Measurements from ENCODE around the gene KIF22. TPM values are rescaled to one million over a fixed set of nuclear protein-coding genes. Genes with fewer than 3 reads are reported as not detected.
"Not testable (repeated sequence)": the region's sequence is repeated elsewhere in the genome, so short reads cannot be mapped to it uniquely, and the experiment has no call there.

The KIF22 gene
- total and polyA plus RNA-seq, 7 experiments from 2014 or later: 36.9 to 141 (median 81.3) TPM

DNA sequence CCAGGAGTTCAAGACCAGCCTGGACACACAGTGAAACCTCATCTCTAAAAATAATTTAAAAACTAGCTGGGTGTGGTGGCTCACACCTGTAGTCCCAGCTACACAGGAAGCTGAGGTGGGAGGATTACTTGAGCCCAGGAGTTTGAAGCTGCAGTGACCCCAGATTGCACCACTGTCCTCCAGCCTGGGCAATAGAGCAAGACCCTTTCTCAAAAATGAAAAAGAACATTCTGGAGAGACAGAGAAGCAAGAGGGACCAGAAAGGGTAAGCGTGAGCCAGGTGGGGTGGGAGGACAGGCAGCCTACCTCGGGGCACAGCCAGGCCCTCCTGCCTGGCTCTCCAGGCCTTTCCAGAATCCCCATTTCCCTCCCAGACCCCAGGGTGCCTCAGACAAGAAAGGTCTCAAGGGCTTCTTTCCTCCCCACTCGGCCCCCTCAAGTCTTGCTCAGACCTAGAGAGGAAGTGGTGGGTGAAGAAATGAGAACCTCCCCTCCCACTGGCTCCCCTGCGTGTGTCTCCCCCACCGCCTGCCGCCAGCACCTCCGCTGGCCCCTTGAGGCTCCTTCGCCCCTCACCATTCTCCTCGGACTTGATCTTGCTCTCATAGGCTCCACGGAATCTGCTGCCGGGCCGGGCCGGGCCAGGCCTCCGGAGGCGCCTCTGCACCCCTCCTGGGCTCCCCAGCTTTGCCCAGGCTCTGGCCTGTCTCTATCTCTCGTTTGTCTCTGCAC is 45.3 kb upstream of the KIF22 start:
- peak in 4 of 9 donors; percentile 56 to 75 (median 64) for DNase-seq
- peak overlapping the region; percentile 99 for H3K27ac ChIP-seq (ENCODE audit: low read depth, low read length)
- H3K36me3 ChIP-seq (ENCODE audit: control insufficient read depth in 2 of 3, insufficient read depth in 3 of 3, low read length in 3 of 3): peaks cover 6 to 38% (median 6%) of the 10 kb centered on the region in 3 experiments

GRCh38 chr16:29745853-29746345 is 44.7 kb upstream of the KIF22 start, which contains the start of gene C16orf54:
TSS of gene C16orf54 (minus strand) at chr16:29745990. CDS start at chr16:29744951, 1,039 bp downstream.
- intact Hi-C loops (cut with micrococcal nuclease): loop anchor here (1.0 to 5.0 kb wide), 9 partner anchors 8 to 117 kb away; partner anchors contain the start of genes KIF22 (in 2 of the 2), CDIPT (in 1 of the 2) and MAZ (in 1 of the 2)
- Mint-ChIP-seq H3K27ac (peak within 1 kb of the TSS; percentile 95 to 100 (median 99)), H3K9me3 (peaks cover 0 to 7% (median 2%) of the 10 kb centered on the region in 11 donors), H3K27me3 (peaks cover 0 to 3% (median 0%) of the 10 kb centered on the region in 5 donors), H3K36me3 (peaks cover 4 to 52% (median 46%) of the 10 kb centered on the region in 5 donors), H3K4me1 (peaks cover 42 to 71% (median 62%) of the 10 kb centered on the region in 7 donors), H3K4me3 (peak within 1 kb of the TSS; percentile 96 to 100 (median 99))
- Histone ChIP-seq H3K4me1 (ENCODE audit: control insufficient read depth in 2 of 2, insufficient read depth in 2 of 2, low read length in 2 of 2) (peaks cover 45 to 50% of the 10 kb centered on the region in 2 donors), H3K27me3 (ENCODE audit: control insufficient read depth in 2 of 2, insufficient read depth in 2 of 2, low read length in 2 of 2) (no peaks in the 10 kb centered on the region), H3K9me3 (ENCODE audit: control insufficient read depth in 2 of 3, low read length in 3 of 3) (no peaks in the 10 kb centered on the region), H3K27ac (ENCODE audit: low read depth, low read length) (peak within 1 kb of the TSS; percentile 99), H3K36me3 (ENCODE audit: control insufficient read depth in 2 of 3, insufficient read depth in 3 of 3, low read length in 3 of 3) (peaks cover 6 to 38% (median 6%) of the 10 kb centered on the region in 3 experiments), H3K4me3 (ENCODE audit: low read length) (peak within 1 kb of the TSS; percentile 76)
- CTCF ChIA-PET: interaction anchor here (0.5 to 6.6 kb wide), 8 partner anchors 11 to 70 kb away, joined by 3 to 25 read pairs (median 4); partner anchors contain the start of genes KIF22 and PAGR1
- DNase-seq (peak; percentile 80 to 99 (median 98)), ATAC-seq (peak; percentile 91)
- POLR2A ChIA-PET: interaction anchor here (0.6 to 8.5 kb wide), 20 partner anchors 10 to 440 kb away, joined by 3 to 79 read pairs (median 6); partner anchors contain the start of genes KIF22, MAZ and PAGR1

More for the DNA sequence above, 45.3 kb upstream of the KIF22 start:
- intact Hi-C loops (cut with micrococcal nuclease): loop anchor here (1.0 to 5.0 kb wide), 2 partner anchors 43 to 62 kb away; partner anchors contain the start of gene MAZ (in 1 of the 2)
- Mint-ChIP-seq H3K36me3 (peaks cover 4 to 57% (median 49%) of the 10 kb centered on the region in 5 donors), H3K4me1 (peaks cover 48 to 78% (median 68%) of the 10 kb centered on the region in 7 donors), H3K9me3 (peaks cover 0 to 8% (median 2%) of the 10 kb centered on the region in 11 donors), H3K27ac (peak overlapping the region; percentile 95 to 100 (median 99)), H3K27me3 (peaks cover 0 to 3% (median 0%) of the 10 kb centered on the region in 5 donors), H3K4me3 (peak overlapping the region; percentile 96 to 100 (median 99))
- CTCF ChIA-PET: interaction anchor here (1.2 to 6.6 kb wide), 6 partner anchors 12 to 70 kb away, joined by 3 to 25 read pairs (median 4); partner anchors contain the start of genes KIF22 and PAGR1
- Histone ChIP-seq H3K4me1 (ENCODE audit: control insufficient read depth in 2 of 2, insufficient read depth in 2 of 2, low read length in 2 of 2) (peaks cover 51 to 56% of the 10 kb centered on the region in 2 donors), H3K27me3 (ENCODE audit: control insufficient read depth in 2 of 2, insufficient read depth in 2 of 2, low read length in 2 of 2) (no peaks in the 10 kb centered on the region), H3K4me3 (ENCODE audit: low read length) (peak overlapping the region; percentile 76), H3K9me3 (ENCODE audit: control insufficient read depth in 2 of 3, low read length in 3 of 3) (no peaks in the 10 kb centered on the region)
- peak; percentile 58 for ATAC-seq
- POLR2A ChIA-PET: interaction anchor here (0.6 to 8.5 kb wide), 19 partner anchors 9 to 440 kb away, joined by 3 to 79 read pairs (median 6); partner anchors contain the start of genes ALDOA, KIF22, MAZ and PAGR1

- Histone ChIP-seq H3K4me1 (ENCODE audit: control insufficient read depth in 2 of 2, insufficient read depth in 2 of 2, low read length in 2 of 2) (peaks cover 39 to 44% of the 10 kb centered on the region in 2 donors), H3K36me3 (ENCODE audit: control insufficient read depth in 2 of 3, insufficient read depth in 3 of 3, low read length in 3 of 3) (peaks cover 6 to 34% (median 6%) of the 10 kb centered on the region in 3 experiments), H3K4me3 (ENCODE audit: low read length) (peak overlapping the region; percentile 76), H3K27ac (ENCODE audit: low read depth, low read length) (peak overlapping the region; percentile 99)
- H3K9me3 Mint-ChIP-seq; H3K27me3 ChIP-seq (ENCODE audit: control insufficient read depth in 2 of 2, insufficient read depth in 2 of 2, low read length in 2 of 2); H3K27me3 Mint-ChIP-seq; ATAC-seq; H3K9me3 ChIP-seq (ENCODE audit: control insufficient read depth in 2 of 3, low read length in 3 of 3): not testable (repeated sequence)
- Mint-ChIP-seq H3K27ac (peak overlapping the region; percentile 95 to 100 (median 99)), H3K4me3 (peak overlapping the region; percentile 96 to 100 (median 99)), H3K36me3 (peaks cover 4 to 46% (median 40%) of the 10 kb centered on the region in 5 donors), H3K4me1 (peaks cover 36 to 69% (median 56%) of the 10 kb centered on the region in 7 donors)
- ChIA-PET POLR2A (interaction anchor here (0.6 to 8.5 kb wide), 18 partner anchors 9 to 439 kb away, joined by 3 to 79 read pairs (median 6); partner anchors contain the start of genes KIF22, MAZ and PAGR1), CTCF (interaction anchor here (0.5 to 6.6 kb wide), 9 partner anchors 10 to 69 kb away, joined by 3 to 25 read pairs (median 3); partner anchors contain the start of genes KIF22 and PAGR1)
- intact Hi-C loops (cut with micrococcal nuclease): loop anchor here (1.0 to 5.0 kb wide), 8 partner anchors 8 to 117 kb away; partner anchors contain the start of genes KIF22 (in 2 of the 2), CDIPT (in 1 of the 2) and MAZ (in 1 of the 2)
- DNase-seq: peak in 2 of 9 donors; percentile 13 to 23
Measured at GRCh38 chr16:29746518-29746917, 44.0 kb upstream of the KIF22 start.

DNA sequence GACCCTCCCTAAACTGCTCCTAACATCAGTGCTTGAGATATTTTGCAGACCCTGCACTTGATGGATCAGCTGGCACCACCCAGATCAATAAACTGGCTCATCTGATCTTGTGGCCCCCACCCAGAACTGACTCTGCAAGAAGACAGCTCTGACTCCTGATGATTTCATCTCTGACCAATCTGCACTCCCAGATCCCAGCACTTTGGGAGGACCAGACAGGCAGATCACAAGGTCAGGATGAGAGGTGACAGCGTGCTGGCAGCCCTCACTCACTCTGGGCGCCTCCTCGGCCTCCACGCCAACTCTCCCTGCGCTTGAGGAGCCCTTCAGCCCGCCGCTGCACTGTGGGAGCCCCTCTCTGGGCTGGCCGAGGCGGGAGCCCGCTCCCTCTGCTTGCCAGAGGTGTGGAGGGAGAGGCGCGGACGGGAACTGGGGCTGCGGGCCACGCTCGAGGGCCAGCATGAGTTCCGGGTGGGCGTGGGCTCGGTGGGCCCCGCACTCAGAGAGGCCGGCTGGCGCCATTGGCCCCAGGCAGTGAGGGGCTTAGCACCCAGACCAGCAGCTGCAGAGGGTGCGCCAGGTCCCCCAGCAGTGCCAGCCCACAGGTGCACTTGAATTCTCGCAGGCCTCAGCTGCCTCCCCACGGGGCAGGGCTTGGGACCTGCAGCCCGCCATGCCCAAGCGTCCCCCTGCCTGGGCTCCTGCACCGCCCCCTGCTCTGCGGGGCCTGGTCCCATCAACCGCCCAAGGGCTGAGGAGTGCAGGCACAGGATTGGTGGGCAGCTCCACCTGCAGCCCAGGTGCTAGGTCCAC is 42.4 kb upstream of the KIF22 start:
- Mint-ChIP-seq H3K4me3 (peak overlapping the region; percentile 25 to 100 (median 77)), H3K27me3 (peaks cover 0 to 3% (median 0%) of the 10 kb centered on the region in 5 donors), H3K4me1 (peaks cover 28 to 56% (median 40%) of the 10 kb centered on the region in 7 donors), H3K36me3 (peaks cover 4 to 34% (median 24%) of the 10 kb centered on the region in 5 donors), H3K27ac (peak overlapping the region; percentile 81 to 100 (median 99)), H3K9me3 (peaks cover 0 to 5% (median 2%) of the 10 kb centered on the region in 11 donors)
- no peaks in the 10 kb centered on the region for H3K27me3 ChIP-seq (ENCODE audit: control insufficient read depth in 2 of 2, insufficient read depth in 2 of 2, low read length in 2 of 2)
- H3K9me3 ChIP-seq (ENCODE audit: control insufficient read depth in 2 of 3, low read length in 3 of 3): no peaks in the 10 kb centered on the region
- no peak overlapping the region for H3K4me3 ChIP-seq (ENCODE audit: low read length)
- ChIA-PET CTCF (interaction anchor here (1.1 to 6.6 kb wide), 5 partner anchors 10 to 46 kb away, joined by 3 to 25 read pairs (median 5); partner anchors contain the start of gene KIF22), POLR2A (interaction anchor here (0.6 to 8.5 kb wide), 10 partner anchors 9 to 100 kb away, joined by 3 to 79 read pairs (median 5); partner anchors contain the start of gene KIF22)
- H3K36me3 ChIP-seq (ENCODE audit: control insufficient read depth in 2 of 3, insufficient read depth in 3 of 3, low read length in 3 of 3): peaks cover 6 to 21% (median 6%) of the 10 kb centered on the region in 3 experiments
- DNase-seq (no peak), ATAC-seq (no peak)
- intact Hi-C loops (cut with micrococcal nuclease): loop anchor here in 1 of 2 donors (5.0 kb wide), 1 partner anchor 59 kb away; the partner anchor contains the start of gene MAZ
- H3K27ac ChIP-seq (ENCODE audit: low read depth, low read length): peak overlapping the region; percentile 99
- H3K4me1 ChIP-seq (ENCODE audit: control insufficient read depth in 2 of 2, insufficient read depth in 2 of 2, low read length in 2 of 2): peaks cover 24 to 29% of the 10 kb centered on the region in 2 donors

DNA sequence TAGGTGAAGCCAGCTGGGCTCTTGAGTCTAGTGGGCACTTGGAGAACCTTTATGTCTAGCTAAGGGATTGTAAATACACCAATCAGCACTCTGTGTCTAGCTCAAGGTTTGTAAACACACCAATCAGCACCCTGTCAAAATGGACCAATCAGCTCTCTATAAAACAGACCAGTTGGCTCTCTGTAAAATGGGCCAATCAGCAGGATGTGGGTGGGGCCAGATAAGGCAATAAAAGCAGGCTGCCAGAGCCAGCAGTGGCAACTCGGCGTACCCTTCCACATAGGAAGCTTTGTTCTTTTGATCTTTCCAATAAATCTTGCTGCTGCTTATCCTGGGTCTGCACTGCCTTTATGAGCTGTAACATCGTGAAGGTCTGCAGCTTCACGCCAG is 41.8 kb upstream of the KIF22 start:
- ChIA-PET CTCF (interaction anchor here (1.1 to 6.6 kb wide), 4 partner anchors 10 to 47 kb away, joined by 3 to 25 read pairs (median 8); partner anchors contain the start of gene KIF22), POLR2A (interaction anchor here (0.6 to 8.5 kb wide), 6 partner anchors 9 to 360 kb away, joined by 3 to 79 read pairs (median 10); partner anchors contain the start of gene KIF22)
- intact Hi-C loops (cut with micrococcal nuclease): loop anchor here in 1 of 2 donors (5.0 kb wide), 1 partner anchor 59 kb away; the partner anchor contains the start of gene MAZ
- ATAC-seq; H3K27me3 Mint-ChIP-seq; H3K9me3 Mint-ChIP-seq; DNase-seq; H3K4me3 ChIP-seq (ENCODE audit: low read length); H3K9me3 ChIP-seq (ENCODE audit: control insufficient read depth in 2 of 3, low read length in 3 of 3); H3K27me3 ChIP-seq (ENCODE audit: control insufficient read depth in 2 of 2, insufficient read depth in 2 of 2, low read length in 2 of 2): not testable (repeated sequence)
- Histone ChIP-seq H3K27ac (ENCODE audit: low read depth, low read length) (peak overlapping the region; percentile 99), H3K4me1 (ENCODE audit: control insufficient read depth in 2 of 2, insufficient read depth in 2 of 2, low read length in 2 of 2) (peaks cover 18 to 23% of the 10 kb centered on the region in 2 donors), H3K36me3 (ENCODE audit: control insufficient read depth in 2 of 3, insufficient read depth in 3 of 3, low read length in 3 of 3) (peaks cover 0 to 15% (median 0%) of the 10 kb centered on the region in 3 experiments)
- peak overlapping the region in 4 of 10 donors; percentile 39 to 58 (median 54) for H3K4me3 Mint-ChIP-seq
- H3K27ac Mint-ChIP-seq: peak overlapping the region in 7 of 9 donors; percentile 17 to 88 (median 83)
- peaks cover 4 to 28% (median 18%) of the 10 kb centered on the region in 5 donors for H3K36me3 Mint-ChIP-seq
- H3K4me1 Mint-ChIP-seq: peaks cover 22 to 54% (median 36%) of the 10 kb centered on the region in 7 donors
